Inferior parietal cortex (tissue), 1 donor: ENCODE data around the gene GLT1D1.
"Not testable (repeated sequence)": the region's sequence is repeated elsewhere in the genome, so short reads cannot be mapped to it uniquely, and the experiment has no call there.

ENCODE experiments used
- DNase-seq: peaks from one replicate; pipeline ENCODE4 v3.0.0-alpha.2; 2016; ENCODE audit errors: extremely low spot score

GLT1D1 gene

DNA sequence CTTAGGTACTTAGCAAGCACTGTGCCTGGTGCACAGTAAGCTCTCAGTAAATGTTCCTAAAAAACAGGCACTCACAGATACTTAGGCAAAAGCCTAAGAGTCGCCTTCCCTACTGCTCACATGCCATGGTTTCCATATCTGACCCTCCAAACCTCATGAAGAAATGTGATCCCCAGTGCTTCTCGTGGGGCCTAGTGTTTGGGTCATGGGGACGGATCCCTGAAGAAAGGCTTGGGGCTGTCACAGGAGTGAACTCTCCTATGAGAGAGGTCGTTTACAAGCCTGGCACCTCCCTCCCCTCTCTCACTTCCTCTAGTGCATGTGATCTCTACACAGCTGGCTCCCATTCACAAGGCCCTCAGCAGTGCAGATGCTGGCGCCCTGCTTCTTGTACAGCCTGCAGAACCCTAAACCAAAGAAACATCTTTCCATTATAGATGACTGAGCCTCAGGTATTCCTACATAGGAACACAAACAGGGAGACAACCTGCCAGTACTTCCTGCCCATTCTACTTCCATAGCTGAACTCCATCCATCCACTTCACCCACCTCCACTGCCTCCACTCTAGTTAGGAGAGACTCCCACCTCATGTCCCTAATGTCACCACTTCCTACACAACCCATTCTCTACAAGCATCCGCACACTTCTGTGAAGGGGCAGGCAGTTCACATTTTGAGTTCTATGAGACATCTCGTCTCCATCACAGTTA lies 32.4 kb upstream of the GLT1D1 start:
- DNase-seq: no peak

DNA sequence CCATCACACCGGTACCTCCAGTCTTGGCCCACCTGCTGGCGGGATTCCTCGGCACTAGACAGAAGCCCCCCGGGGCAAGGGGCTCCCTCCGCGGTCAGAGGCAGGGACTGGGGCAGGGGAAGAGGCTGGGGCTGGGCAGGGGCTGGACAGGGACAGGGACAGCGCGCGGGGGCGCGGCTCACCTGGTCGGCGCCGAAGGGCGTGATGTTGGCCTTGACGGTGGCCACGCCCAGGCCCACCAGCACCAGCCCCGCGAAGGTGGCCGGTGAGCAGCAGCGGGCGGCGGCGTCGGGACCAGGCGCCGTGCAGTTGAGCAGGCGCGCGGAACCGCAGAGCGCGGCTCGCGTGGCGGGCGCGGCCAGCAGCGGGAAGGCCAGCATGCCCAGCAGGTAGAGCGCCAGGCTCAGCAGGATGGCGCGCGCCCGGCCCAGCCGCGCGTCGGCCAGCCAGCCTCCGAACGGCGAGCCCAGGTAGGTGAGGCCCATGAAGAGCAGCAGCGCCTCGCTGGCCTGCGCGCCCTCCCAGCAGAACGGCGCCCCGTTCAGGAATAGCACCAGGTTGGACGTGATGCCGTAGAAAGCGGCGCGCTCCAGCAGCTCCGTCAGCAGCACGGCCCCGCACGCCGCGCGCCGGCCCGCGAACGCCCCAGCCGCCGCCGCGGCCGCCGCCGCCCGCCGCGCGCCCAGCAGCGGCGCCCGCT lies 29.9 kb upstream of the GLT1D1 start:
- DNase-seq: no peak

DNA sequence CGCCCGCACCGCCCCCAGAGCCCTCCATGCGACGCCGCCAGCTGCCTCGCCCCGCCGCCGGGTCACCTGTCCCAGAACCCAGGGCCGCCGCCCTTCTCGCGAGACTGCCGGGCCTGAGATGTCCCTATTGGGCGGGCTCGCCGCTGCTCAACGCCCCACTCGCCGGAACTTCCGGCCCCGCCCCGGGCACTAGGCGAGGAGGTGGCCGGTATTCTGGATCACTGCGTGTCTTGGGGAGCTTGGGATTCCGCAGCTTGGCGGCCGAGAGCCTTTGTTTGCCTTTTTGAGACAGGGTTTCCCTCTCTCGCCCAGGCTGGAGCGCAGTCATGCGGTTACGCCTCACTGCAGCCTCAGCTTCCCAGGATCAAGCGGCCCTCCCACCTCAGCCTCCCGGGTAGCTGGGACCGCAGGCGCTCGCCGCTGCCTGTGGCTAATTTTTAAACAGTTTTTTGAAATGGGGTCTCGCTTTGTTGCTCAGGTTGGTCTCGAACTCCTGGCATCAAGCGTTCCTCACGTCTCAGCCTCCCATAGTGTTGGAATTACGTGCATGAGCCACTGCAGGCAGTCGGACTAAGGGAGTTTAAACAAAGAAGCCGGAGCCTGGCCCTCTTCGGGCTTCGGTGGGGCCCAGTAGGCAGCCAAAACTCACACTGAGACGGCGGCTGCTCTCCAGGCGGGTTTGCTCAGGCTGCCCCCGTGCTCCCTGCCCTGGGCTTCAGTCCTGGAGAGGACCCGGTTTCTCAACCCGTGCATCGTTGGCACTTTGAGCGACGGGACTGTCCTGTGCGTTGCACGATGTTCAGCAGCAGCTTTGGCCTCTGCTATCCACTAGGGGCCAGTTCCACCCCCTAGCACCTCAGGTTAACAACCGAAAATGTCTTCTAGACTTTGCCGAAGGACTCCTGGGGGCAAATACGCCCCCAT lies 29.1 kb upstream of the GLT1D1 start, which contains the start of gene SLC15A4:
TSS of gene SLC15A4 (minus strand) at position 43 of the 924 bp plus-strand sequence. CDS start at position 28, 15 bp downstream.
- peak; percentile 93 for DNase-seq

DNA sequence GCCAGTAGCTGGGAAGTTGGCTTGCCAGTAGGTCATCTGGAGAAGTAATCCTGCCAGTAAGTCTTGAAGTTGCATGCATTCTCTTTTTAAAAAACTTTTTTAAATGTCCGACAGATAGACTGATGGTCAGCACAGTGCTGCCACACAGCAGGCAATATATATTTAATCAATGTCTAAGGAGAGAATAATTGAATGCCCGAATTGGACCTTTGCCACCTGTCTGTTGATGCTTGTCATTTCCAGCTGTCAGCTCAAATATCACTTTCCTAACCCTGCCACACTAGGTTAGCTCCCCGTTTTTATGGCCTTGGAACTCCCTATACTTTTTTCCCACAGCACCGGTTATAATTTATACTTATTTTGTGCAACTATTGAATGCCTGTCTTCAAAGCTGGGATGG lies 27.4 kb upstream of the GLT1D1 start:
- DNase-seq: no peak

DNA sequence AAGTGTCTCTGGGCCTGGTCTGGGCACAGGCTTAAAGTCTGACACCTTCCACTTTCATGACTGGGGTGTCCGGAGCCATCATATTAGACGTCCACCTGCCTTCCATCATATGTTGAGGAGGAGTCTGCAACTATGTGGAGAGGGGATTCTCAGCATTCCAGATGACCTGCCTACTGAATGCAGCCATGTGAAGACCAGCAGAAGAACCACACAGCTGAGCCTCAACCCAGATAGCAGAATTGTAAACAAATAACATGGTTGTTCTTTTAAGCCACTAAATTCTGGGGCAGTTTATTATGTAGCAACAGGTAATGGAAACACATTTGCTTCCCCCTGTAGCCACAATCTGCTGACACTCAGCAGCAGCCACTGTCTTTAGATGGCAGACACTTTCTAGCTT lies 25.6 kb upstream of the GLT1D1 start:
- no peak for DNase-seq

DNA sequence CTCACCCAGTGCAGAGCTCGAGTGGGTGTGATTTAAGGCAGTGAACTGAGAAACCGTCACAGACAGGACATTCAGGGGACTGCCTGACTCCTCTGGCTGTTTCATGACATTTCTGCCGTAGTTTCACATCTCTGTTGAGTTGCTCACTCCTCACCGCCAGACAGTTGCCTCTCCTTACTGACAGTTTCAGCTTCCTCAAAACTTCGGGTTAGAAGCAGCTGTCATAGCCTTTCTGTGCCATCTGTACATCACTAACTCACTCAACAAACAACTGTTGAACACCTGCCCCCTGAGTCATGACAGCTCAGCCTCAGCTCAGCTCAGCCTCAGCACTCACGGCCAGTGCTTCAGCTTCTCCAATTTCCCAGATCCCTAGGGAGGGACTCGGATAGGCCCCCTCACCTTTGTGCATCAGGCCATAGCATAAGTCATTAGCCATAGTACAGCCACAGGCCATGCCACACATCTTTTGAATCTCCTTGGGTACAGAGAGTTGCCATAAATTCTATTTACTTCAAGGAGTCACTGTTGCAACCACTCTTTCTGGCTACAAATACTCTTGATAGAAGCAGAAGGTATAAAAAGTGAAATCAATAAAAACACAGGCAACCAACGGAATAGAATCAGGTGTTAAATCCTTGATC lies 23.3 kb upstream of the GLT1D1 start:
- DNase-seq: no peak

DNA sequence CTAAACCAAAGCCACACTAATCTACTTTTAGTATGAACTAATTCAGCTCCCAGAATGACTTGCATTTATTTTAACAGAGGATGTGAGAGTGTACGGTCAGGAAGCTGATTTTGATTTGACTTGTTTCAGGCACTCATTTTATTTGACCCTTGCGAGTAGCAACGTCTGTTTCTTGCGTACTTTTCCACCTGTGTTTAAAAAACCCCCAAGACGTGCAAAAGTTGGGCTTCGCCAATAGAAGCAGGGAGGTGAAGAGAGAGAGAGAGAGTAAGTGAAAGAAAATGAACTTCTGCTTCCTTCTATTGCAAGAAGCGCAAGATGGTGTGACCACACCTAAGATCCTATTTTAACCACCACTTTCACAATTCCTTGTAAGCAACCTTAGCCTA lies 22.8 kb upstream of the GLT1D1 start:
- no peak for DNase-seq

DNA sequence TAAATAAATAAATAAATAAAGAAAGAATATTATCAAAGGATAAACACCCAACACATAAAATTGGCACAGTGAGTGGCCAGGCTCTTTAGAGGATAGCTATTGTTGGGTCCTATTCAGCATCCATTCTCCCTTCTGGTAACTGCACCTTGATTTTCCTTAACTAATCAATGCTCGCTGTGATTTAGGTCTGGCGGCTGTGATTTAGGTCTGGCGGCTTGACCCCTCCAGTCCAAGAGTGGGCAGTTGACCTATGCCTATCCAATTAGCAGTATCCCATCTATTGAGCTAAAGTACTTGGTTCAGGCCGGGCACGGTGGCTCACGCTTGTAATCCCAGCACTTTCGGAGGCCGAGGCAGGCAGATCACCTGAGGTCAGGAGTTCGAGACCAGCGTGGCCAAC lies 19.9 kb upstream of the GLT1D1 start:
- DNase-seq: no peak

DNA sequence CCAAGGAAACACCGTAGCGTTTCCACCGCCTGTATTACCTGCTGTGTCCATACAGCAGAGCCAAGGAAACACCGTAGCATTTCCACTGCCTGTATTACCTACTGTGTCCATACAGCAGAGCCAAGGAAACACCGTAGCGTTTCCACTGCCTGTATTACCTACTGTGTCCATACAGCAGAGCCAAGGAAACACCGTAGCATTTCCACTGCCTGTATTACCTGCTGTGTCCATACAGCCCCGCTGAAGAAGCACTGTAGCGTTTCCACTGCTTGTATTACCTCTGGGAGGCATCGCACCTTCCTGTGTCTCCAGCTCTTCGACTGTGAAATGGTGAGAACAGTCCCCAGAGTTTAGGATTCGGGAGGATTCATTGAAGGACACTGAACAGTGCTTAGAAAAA lies 13.4 kb upstream of the GLT1D1 start:
- DNase-seq: not testable (repeated sequence)

DNA sequence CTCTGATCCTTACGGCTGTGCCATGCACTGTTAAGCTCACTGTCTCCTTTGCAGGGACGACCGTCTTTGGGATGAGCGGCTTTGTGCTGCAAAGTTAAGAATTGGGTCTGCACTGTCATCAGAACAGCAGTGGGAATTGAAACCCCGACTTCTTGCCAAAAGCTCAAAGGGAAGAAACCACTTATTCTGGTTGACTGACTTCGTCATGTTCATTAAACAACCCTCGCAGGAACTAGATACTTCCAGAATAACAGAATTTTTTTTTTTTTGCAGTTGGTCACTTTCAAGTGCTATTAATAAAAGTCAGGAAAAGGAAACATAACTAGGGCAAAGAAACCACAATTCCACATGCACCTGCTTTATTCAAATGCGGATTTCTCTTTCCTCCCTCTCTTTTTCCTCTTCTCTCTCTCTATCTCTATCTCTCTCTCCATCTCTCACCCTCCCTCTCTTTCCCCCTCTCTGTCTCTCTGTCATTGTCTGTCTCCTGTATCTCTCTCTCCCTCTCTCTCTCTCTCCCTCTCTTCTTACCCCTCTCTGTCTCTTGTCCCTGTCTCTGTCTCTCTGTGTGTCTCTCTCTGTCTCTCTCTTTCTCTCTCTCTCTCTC lies 12.3 kb upstream of the GLT1D1 start:
- no peak for DNase-seq

DNA sequence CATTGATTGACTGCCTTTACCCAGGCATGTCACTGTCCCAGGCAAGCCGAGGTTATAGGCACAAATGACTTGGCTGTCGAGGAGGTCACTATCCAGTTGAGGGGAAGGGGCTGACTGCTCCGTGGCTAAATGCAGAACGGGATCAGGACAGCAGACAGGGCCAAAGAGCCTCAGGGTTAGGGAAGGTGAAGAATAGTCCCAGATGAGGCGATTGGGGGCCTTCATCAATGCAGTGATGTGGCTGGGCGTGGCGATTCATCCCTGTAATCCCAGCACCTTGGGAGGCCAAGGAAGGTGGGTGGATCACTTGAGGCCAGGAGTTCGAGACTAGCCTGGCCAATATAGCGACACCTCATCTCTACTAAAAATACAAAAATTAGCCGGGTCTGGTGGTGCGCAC lies 10.7 kb upstream of the GLT1D1 start:
- no peak for DNase-seq

DNA sequence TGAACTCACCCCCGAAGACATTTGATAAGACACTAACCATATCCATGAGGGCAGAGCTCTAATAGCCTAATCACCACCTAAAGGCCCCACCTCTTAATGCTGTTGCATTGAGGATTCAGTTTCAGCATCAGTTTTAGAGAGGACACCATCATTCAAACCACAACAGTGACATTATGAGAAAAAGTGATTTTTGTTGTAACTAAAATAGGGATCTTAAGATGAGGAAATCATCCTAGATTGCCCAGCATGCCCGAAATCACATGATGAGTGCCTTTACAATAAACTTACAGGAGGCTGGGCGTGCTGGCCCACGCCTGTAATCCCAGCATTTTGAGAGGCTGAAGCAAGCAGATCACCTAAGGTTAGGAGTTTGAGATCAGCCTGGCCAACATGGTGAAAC lies 9.7 kb upstream of the GLT1D1 start:
- no peak for DNase-seq

DNA sequence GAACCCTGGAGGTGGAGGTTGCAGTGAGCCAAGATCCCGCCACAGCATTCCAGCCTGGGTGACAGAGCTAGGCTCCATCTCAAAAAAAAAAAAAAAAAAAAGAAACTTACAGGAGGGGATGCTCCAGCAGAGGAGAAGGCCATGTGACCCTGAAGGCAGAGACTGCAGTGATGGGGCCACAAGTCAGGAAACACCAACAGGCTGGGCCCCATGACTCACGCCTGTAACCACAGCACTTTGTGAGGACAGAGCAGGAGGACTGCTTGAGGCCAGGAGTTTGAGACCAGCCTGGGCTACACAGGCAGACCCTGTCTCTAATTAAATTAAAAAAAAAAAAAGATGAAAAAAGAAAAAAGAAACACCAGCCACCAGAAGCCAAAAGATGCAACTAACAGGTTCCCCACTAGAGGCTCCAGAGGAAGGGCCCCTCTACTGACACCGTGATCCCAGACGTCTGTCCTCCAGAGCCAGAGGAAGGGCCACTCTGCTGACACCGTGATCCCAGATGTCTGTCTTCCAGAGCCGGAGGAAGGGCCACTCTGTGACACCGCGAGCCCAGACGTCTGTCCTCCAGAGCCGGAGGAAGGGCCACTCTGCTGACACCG lies 9.1 kb upstream of the GLT1D1 start:
- DNase-seq: no peak

DNA sequence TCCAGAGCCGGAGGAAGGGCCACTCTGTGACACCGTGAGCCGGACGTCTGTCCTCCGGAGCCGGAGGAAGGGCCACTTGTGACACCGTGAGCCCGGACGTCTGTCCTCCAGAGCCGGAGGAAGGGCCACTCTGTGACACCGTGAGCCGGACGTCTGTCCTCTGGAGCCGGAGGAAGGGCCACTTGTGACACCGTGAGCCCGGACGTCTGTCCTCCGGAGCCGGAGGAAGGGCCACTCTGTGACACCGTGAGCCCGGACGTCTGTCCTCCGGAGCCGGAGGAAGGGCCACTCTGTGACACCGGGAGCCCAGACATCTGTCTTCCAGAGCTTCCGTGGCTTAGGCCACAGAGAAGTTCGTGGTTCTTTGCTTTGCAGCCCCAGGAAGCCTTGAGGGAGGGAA lies 6.6 kb upstream of the GLT1D1 start:
- not testable (repeated sequence) for DNase-seq

DNA sequence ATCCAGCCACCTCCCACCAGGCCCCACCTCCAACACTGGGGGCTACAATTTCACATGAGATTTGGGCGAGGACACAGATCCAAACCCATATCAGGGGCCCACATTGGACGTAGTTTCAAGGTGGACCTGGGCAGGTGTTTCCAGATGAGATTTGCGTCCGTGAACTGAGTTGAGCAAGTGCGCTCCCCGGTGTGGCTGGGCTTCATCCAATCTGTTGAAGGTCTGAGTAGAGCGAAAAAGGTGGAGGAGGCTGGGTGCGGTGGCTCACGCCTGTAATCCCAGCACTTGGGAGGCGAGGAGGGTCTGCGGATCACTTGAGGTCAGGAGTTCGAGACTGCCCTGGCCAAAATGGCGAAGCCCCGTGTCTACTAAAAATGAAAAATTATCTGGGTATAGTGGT lies 4.9 kb upstream of the GLT1D1 start:
- DNase-seq: no peak

DNA sequence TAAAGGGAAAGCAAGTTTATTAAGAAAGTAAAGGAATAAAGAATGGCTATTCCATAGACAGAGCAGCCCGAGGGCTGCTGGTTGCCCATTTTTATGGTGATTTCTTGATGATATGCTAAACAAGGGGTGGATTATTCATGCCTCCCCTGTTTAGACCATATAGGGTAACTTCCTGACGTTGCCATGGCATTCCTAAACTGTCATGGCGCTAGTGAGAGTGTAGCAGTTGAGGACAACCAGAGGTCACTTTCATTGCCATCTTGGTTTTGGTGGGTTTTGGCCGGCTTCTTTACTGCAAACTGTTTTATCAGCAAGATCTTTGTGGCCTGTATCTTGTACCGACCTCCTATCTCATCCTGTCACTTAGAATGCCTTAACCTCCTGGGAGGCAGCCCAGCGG lies 3.5 kb upstream of the GLT1D1 start:
- DNase-seq: not testable (repeated sequence)

DNA sequence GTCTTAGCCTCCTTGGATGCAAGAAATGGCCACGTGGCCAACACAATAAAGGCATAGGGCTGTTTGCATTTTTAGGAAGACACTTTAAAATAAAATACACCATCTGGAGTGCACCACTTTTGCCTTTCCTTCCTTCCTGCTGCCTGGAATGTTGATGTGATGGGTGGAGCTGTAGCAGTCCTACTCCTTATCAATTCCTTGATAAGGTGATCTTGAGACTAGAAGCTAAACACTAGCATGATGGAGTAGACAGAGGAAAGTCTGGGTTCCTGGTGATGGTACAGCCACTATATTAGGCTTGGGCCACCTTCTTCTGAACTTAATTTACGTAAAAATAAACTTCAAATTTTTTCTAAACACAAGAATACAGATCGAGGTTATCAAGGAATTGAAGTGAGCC lies 2.9 kb upstream of the GLT1D1 start:
- no peak for DNase-seq

DNA sequence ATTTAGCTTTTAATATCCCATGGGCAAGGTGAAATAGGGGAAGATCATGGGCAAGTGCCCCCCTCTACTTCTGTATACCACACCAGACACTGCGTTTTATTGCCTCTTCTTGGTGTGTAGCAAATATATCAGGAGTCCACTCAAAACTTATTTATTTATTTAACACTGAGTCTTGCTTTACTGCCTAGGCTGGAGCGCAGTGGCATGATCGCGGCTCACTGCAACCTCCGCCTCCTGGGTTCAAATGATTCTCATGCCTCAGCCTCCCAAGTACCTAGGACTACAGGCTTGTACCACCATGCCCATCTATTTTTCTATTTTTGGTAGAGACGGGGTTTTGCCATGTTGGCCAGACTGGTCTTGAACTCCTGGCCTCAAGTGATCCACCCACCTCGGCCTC lies 1.8 kb upstream of the GLT1D1 start:
- DNase-seq: not testable (repeated sequence)

DNA sequence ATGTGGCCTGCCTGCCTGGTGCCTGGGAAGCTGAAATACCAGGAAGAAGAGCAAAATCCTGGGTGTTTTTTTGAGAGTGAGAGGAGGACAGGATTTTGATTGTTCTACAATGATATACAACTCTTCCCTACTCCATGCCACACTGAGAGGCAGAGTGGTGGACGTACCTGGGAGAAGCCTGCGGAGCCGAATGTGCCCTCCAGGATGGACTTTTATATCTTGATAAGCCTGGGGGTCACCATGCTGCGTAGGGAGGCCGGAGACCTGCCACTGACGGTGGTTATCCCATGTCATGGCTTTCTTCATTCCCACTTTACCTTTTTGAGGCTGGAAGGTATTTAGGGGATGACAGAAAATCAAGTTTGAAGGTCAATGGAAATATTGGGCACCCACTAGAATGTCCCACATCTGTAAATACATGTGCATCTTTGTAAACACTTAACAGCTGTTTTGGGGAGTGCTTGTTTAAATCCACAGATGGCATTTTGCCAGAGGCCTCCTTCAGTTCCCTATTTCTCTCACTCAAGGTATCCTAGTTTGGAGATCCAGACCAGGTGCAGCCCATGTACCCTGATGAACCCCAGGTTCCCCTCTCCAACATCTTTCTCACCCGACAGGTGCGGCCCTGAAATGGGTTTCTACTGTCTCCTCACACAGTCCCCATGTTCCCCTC lies 1.1 kb upstream of the GLT1D1 start:
- no peak for DNase-seq

DNA sequence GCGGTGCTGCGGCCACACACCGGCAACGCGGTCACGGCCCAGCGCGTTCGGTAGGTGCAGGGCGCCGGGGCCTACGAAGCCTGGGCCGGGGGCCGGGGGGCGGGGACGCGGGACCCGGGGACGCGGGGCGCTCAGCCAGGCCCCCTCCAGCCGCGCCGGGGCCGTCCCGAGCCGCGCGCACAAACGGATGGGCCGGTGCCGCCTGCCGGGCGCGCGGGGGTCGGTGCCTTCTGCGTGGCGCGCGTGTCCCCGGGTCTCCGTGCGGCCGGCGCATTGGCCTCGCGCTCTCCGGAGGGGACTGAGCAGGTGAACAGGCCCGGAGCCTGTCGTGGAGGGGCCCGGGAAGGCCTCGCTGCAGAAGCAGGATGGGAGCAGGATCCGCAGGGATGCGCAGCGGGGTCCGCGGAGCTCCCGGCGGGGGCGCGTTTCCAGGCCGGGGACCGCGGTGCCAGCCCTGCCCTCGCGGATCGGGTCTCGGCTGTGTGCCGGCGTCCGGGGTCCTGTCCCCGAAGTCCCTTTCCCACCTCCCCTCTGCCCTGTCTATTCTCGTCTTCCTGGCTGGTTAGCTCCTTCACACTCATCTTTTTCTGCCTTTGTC lies 421 bp downstream of the GLT1D1 start:
- DNase-seq: no peak
